HG02840 (cell line): ENCODE results near the gene PEX26.
"Not testable (repeated sequence)": the region's sequence is repeated elsewhere in the genome, so short reads cannot be mapped to it uniquely, and the experiment has no call there.

Source experiments
- ATAC-seq: cut with Tn5 transposase; IDR thresholded peaks from one replicate; pipeline ENCODE4 v1.9.1; 2021; ENCODE audit warnings: mild to moderate bottlenecking, moderate library complexity, moderate number of reproducible peaks; ENCODE audit not compliant: unreplicated experiment, low FRiP score

PEX26 gene

GRCh38 chr22:18056161-18056666, 21.6 kb upstream of the PEX26 start:
- ATAC-seq, result no peak

DNA sequence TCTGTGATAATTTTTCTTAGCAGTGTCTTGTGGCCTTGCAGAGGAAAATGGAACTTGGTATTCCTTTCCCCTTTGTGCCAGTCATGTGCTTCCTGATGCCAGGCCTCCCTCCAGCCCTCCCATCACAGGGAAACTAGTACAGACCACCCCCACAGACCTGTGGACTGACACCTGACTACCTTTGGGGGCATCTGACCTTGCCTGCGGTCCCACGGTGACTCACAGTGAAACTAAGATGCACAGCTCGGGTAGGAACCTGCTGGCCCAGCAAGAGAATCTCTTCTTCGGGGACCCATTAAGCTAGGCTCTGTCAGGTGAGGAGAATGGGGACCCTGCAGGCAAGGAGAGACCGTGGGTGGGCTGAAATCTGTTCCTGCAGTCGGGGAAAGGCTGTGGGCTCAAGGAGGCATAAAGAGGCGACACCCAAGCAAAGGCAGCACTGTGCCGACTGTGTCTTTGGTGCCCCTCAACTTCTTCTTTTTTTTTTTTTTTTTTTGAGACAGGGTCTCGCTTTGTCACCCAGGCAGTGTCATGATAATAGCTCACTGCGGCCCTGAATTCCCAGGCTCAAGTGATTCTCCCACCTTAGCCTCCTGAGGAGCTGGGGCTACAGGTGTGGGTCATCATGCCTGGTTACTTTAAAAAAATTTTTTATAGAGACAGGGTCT, 20.8 kb upstream of the PEX26 start:
- ATAC-seq, result no peak

GRCh38 chr22:18057568-18058209, 20.1 kb upstream of the PEX26 start:
- no peak for ATAC-seq

DNA sequence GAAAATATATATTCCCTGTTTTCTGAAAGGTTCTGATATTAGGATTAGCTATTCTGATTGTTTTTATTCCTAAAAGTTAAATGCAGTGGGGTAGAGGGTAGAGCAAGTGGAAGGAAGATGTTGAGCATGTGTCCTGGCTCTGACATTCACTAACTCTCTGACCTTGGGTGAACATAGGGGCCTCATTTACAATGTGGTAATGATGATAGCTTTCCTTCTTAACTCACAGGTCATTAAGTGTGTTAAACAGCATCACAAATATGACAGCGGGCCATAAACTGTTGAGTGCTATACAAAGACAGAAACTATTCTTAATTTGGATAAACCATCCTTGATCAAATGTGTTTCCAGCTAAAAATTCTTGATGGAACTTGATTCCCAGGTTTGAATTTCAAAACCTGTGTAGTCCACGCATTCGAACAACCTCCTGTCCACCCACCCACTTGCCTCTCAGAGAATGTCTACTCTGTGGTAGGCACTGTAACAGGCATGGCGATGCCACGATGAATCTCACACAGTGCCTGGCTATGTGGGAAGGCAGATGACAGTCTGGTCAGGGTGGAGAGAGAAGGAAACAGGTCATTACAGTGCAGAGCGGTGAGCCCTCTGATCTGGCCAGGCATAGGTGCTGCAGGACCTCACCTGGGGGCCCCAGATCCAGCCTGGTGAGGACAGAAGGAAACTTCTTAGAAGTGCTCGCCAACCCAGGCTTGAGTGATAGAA, 19.3 kb upstream of the PEX26 start:
- no peak for ATAC-seq

DNA sequence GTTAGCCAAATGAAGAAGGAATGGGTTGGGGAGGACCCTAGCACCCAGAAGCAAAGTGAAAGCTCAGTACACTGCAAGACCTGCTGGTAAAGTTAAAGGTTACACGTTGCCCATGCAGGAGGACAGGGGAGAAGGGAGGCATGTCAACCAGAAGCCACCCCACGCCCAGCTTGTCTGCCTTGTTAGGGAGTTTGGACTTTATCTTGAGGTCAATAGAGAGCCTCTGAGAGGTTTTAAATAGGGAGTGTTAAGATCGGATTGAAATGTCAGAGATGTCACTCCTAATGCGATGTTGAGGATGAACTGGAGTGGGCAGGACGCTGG, 18.7 kb upstream of the PEX26 start:
- ATAC-seq, result no peak

GRCh38 chr22:18059473-18059872, 18.3 kb upstream of the PEX26 start:
- no peak for ATAC-seq

- ATAC-seq, result no peak
These were observed 17.8 kb upstream of the PEX26 start for GRCh38 chr22:18059991-18060390.

GRCh38 chr22:18060646-18061620, 16.9 kb upstream of the PEX26 start:
- no peak for ATAC-seq

- ATAC-seq, result no peak
These were observed 15.4 kb upstream of the PEX26 start for GRCh38 chr22:18062421-18062820.

DNA sequence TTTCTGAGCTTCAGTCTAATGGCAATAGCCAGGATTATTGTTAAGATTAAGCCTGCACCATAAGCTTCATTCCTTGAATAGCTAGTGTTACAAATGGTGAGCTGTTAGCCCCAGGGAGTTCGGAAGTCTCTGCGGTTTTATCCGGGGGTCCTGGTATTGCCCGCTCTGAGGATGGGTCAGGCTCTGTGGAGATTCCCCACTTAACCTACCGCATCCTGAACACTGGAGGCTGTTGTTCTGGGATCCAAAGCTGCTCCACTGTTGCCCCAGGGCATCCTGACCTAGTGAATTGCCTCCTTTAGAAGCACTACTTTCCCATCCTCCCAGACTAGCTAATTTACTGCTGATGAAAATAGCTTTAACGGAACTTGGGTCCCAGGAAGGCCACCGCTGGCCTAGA, 14.5 kb upstream of the PEX26 start:
- ATAC-seq, result no peak

- ATAC-seq, result not testable (repeated sequence)
These were observed 14.1 kb upstream of the PEX26 start for GRCh38 chr22:18063715-18064114.

DNA sequence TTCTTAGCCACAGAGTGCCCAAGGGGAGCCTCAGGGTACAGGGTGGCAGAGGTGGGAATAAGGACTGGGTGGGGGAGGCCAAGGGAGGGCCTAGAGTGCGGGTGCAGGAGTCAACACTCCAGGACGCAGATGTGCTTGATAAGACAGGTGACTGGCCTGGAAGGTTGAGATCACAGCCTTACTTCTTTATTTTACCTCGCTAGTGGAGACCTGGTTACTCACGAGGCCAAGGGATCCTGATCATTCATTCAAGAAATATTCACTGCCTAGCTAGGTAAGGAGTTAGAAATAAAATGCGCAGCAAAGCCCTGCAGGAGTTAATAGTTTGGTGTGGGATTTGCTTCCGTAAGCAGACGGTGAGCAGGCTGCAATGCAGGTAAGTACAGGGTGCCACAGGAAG, 13.2 kb upstream of the PEX26 start:
- no peak for ATAC-seq

GRCh38 chr22:18065256-18065655, 12.5 kb upstream of the PEX26 start:
- ATAC-seq, result no peak

DNA sequence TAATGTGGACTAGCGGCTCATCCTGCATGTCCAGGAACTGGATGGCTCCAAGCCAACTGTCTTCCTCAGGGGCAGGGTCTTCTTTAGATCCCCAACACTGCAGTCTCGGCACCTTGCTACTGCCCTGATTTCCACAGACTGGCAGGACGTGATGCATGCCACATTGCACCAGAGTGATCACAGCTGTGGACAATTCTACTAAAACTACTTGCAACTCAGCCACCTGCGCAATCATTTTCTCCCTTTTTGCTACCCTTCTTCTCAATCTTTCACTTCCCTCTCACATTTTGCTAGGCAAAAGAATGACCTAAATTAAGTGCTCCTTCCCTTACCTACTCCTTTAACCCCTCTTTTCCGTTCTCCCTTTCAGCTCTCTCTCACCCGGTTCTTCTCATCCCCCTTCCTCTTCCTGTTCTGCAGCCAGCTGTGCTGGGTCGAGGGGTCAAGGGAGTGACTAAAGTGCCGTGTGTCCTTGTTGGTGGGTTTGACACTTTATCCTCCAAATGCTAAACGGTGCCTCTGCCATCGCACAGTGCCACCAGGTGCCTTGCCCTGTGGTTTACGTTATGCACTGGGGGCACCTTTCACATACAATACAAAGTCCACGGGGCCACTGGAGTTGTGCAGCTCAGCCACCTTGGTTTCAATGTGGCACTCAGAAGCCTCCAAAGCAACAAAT, 11.5 kb upstream of the PEX26 start:
- ATAC-seq, result no peak

GRCh38 chr22:18067121-18067520, 10.7 kb upstream of the PEX26 start:
- no peak for ATAC-seq

- no peak for ATAC-seq
These were observed 10.0 kb upstream of the PEX26 start for GRCh38 chr22:18067548-18068341.

DNA sequence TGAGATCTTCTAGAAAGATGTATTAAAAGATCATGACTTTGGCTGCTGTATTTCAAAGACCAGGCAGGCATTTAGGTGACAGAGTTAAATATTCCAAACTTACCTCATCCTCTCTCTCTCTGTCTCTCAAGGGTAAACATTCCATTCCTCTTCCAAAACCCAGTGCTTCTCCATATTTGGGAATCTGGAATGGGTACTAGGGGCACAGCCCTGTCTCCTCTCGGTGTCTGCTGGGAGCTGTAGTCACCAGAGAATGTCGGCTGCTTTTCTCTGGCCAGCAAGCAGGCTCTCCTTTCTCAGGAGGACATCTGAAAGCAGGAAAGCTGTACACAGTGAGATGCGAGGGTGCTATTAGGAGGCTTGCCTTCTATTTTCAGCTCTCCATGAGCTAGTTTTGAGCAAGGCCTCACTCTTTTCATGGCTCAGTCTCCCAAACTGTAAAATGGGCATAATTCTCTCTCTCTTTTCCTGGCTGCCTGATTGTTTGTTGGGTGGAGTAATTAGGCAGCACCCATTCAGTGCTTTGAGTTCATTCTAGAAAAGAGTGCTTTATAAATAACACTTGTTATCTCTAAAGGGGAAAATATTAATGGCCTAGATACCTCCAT, 9.3 kb upstream of the PEX26 start:
- ATAC-seq, result no peak

DNA sequence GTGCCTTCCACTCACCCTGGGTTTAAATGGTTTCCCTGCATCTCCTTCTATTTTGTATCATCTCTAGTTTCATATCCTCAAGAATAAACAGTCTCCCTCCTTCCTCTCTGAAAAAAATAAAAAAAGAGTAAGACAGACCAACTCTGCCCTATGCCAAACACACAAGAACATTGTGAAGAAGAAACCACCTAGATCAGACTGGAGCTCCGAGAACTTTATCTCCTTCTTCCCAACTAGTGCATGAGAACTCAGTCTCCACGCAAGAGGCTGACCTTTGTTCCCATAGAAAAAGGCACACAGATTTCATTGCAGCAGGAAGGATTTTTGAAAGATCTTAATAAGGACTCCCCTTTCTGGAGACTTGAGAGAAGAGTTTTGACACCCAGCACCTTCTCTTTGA, 8.7 kb upstream of the PEX26 start:
- ATAC-seq, result no peak

- ATAC-seq, result no peak
These were observed 7.7 kb upstream of the PEX26 start for GRCh38 chr22:18070041-18070440.
